K562 (cell line): ENCODE data around the gene RIMS3. TPM values are rescaled to one million over a fixed set of nuclear protein-coding genes. Genes with fewer than 3 reads are reported as not detected.

Experiments used
- ADNP ChIP-seq: fragments of 200-800 bp; sonication (Bioruptor generic); IDR thresholded peaks from 2 replicates; pipeline ENCODE4 v1.6.1; 2016; ENCODE audit warnings: missing genetic modification characterization, missing compliant biosample characterization
- ATF1 ChIP-seq, 2 experiments: fragments of 450-650 bp in 1 of 2; IDR thresholded peaks; 2 replicates each; pipeline ENCODE4 v1.6.1; 2016; ENCODE audit warnings: missing compliant biosample characterization in 1 of 2, missing genetic modification characterization in 1 of 2
- BHLHE40 ChIP-seq: IDR thresholded peaks from 2 replicates; pipeline ENCODE4 v1.6.1; 2011; ENCODE audit warnings: low read length, improper control_type of control experiment
- EHMT2 ChIP-seq: fragments of 450-650 bp; IDR thresholded peaks from 2 replicates; pipeline ENCODE4 v1.6.1; 2018; ENCODE audit warnings: antibody characterized with exemption
- GABPB2 ChIP-seq: fragments of 250-450 bp; sonication (Bioruptor Pico); conservative IDR thresholded peaks from 2 replicates; pipeline ENCODE4 v1.5.1; 2021; ENCODE audit warnings: mild to moderate bottlenecking
- JUND ChIP-seq, 2 experiments: IDR thresholded peaks; 2 replicates in 1 of 2; 3 replicates in 1 of 2; pipeline ENCODE4 v1.6.1; 2011; ENCODE audit warnings: borderline replicate concordance in 2 of 2, low read depth in 2 of 2, low read length in 2 of 2, improper control_type of control experiment in 1 of 2, missing biosample characterization in 1 of 2, missing genetic modification characterization in 1 of 2, missing genetic modification reagents in 1 of 2
- KAT8 ChIP-seq: fragments of 450-650 bp; IDR thresholded peaks from 2 replicates; pipeline ENCODE4 v1.6.1; 2016; ENCODE audit warnings: low read depth, mild to moderate bottlenecking
- MYC ChIP-seq, 2 experiments: fragments of 250-450 bp in 1 of 2; sonication (Bioruptor Pico) in 1 of 2; IDR thresholded peaks; 2 replicates each; pipeline versions ENCODE4 v1.5.1 to v1.6.1; 2012 to 2021; ENCODE audit warnings: low read depth in 2 of 2, borderline replicate concordance in 1 of 2, improper control_type of control experiment in 1 of 2, low read length in 1 of 2, mild to moderate bottlenecking in 1 of 2, moderate library complexity in 1 of 2
- NCOA6 ChIP-seq: fragments of 450-650 bp; IDR thresholded peaks from 2 replicates; pipeline ENCODE4 v1.6.1; 2017; ENCODE audit warnings: mild to moderate bottlenecking
- OTX1 ChIP-seq: fragments of 450-650 bp; formaldehyde crosslinking; IDR thresholded peaks from 2 replicates; pipeline ENCODE4 v1.4.0; 2022; ENCODE audit warnings: mild to moderate bottlenecking
- PURB ChIP-seq: sonication (generic); formaldehyde crosslinking; IDR thresholded peaks from 2 replicates; pipeline ENCODE4 v1.9.0; 2021; ENCODE audit warnings: low read depth, mild to moderate bottlenecking, missing genetic modification reagents
- RAD21 ChIP-seq, 2 experiments: fragments of 250-450 bp in 1 of 2; fragments of 450-650 bp in 1 of 2; sonication (Bioruptor Pico) in 1 of 2; formaldehyde crosslinking in 1 of 2; IDR thresholded peaks in 1 of 2; conservative IDR thresholded peaks in 1 of 2; 2 replicates each; pipeline versions ENCODE4 v1.4.0 to v1.8.0; 2020 to 2022; ENCODE audit warnings: mild to moderate bottlenecking in 2 of 2, moderate library complexity in 1 of 2
- SIN3A ChIP-seq, 2 experiments: fragments of 150-350 bp in 1 of 2; IDR thresholded peaks; 2 replicates each; pipeline ENCODE4 v1.6.1; 2011 to 2016; ENCODE audit warnings: borderline replicate concordance in 2 of 2, low read depth in 2 of 2, low read length in 2 of 2, mild to moderate bottlenecking in 2 of 2, moderate library complexity in 2 of 2; ENCODE audit not compliant: control insufficient read depth in 1 of 2
- TBL1XR1 ChIP-seq, 2 experiments: IDR thresholded peaks; 2 replicates each; pipeline ENCODE4 v1.6.1; 2012; ENCODE audit warnings: improper control_type of control experiment in 2 of 2, low read length in 2 of 2, mild to moderate bottlenecking in 1 of 2
- TCF7L2 ChIP-seq: fragments of 150-350 bp; IDR thresholded peaks from 2 replicates; pipeline ENCODE4 v1.6.1; 2016; ENCODE audit warnings: low read depth, mild to moderate bottlenecking, low read length, moderate library complexity
- ZKSCAN3 ChIP-seq: fragments of 250-450 bp; sonication (Bioruptor Pico); IDR thresholded peaks from 2 replicates; pipeline ENCODE4 v1.4.0; 2020
- ZNF354B ChIP-seq: fragments of 250-450 bp; sonication (Bioruptor Pico); IDR thresholded peaks from 2 replicates; pipeline ENCODE4 v1.4.0; 2020
- polyA plus RNA-seq, 8 experiments: library from polyadenylated mRNA; depleted of rRNA in 4 of 8; stranded (reverse) in 5 of 8; unstranded in 3 of 8; fragments of >200 nt; fragmentation: Nextera tagmentation in 2 of 8; fragmentation: Illumina TruSeq in 1 of 8; extraction: Ambion mirVana in 2 of 8; extraction: Trizol in 1 of 8; gene quantifications; 2 replicates each; pipeline versions ENCODE4 v1.2.1 to v1.2.3, GENCODE V29; 2011 to 2014; ENCODE audit warnings: inconsistent platforms in 1 of 8, missing spikeins in 1 of 8
- total RNA-seq, 7 experiments: library from RNA; depleted of rRNA in 6 of 7; stranded (reverse); fragments of >200 nt in 6 of 7; fragmentation: Illumina TruSeq in 2 of 7; extraction: Trizol in 2 of 7; gene quantifications; 2 replicates each; pipeline versions ENCODE4 v1.2.1 to v1.2.3, GENCODE V29; 2011 to 2021; ENCODE audit warnings: low replicate concordance in 1 of 7
- TF ChIP-seq, protein P1 (sequence below): fragments of 450-650 bp; conservative IDR thresholded peaks from 2 replicates; pipeline ENCODE4 v1.6.1; 2016; ENCODE audit warnings: missing genetic modification characterization, low read depth, mild to moderate bottlenecking, control low read depth, missing compliant biosample characterization
- TF ChIP-seq, protein P2 (sequence below): fragments of 250-450 bp; sonication (Bioruptor Pico); IDR thresholded peaks from 2 replicates; pipeline ENCODE4 v1.8.0; 2022; ENCODE audit warnings: inconsistent platforms, mild to moderate bottlenecking, moderate library complexity, borderline replicate concordance
- TF ChIP-seq, protein P3 (sequence below): fragments of 250-450 bp; sonication (Bioruptor Pico); IDR thresholded peaks from 2 replicates; pipeline ENCODE4 v1.5.0; 2021

The RIMS3 gene
- total and polyA plus RNA-seq, 9 of the 15 experiments (the other 6 are each of a cell fraction or from before 2014, with no cell fraction given), result 0.06 to 1.2 (median 0.59) TPM

DNA sequence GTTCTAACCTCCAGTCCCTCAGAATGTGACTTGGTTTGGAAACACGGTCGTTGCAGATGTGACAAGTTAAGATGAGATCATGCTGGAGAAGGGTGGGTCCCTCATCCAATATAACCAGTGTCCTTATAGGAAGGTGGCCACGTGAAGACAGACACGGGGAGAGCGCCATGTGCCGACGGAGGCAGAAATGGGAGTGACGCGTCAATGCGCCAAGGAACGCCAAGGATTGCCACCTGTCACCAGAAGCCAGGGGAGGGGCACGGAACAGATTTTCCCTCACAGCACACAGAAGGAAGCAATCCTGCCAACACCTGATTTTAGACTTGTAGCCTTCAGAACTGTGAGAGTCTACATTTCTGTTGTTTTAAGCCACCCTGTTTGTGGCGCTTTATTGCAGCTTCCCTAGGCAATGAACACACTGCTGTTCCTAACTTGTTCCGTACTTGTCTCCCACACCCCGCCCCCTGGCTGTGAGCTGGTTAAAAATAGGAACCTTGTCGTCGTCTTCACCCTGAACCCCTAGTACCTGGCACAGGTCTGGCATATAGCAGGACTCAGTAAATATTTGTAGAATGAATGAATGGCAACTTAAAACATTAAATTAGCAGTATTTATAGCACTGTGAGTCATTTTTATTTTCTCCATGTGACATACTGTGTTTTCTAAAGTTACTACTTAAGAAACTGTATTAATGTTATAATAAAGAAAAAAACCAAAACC lies 14.2 kb downstream of the RIMS3 start (continued):
- TF ChIP-seq, protein P1, sequence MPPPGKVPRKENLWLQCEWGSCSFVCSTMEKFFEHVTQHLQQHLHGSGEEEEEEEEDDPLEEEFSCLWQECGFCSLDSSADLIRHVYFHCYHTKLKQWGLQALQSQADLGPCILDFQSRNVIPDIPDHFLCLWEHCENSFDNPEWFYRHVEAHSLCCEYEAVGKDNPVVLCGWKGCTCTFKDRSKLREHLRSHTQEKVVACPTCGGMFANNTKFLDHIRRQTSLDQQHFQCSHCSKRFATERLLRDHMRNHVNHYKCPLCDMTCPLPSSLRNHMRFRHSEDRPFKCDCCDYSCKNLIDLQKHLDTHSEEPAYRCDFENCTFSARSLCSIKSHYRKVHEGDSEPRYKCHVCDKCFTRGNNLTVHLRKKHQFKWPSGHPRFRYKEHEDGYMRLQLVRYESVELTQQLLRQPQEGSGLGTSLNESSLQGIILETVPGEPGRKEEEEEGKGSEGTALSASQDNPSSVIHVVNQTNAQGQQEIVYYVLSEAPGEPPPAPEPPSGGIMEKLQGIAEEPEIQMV (tag), result no peak
- TF ChIP-seq PURB (CRISPR knock-in tag), result no peak
- peak in 1 of 2 experiments; percentile 32; a peak in 2 of 4 replicates for TF ChIP-seq RAD21 (CRISPR knock-in tag; conservative IDR thresholded peaks at IDR 0.05 in 1 of 2, IDR thresholded peaks at IDR 0.05 in 1 of 2)
- no peak for TF ChIP-seq ATF1 (CRISPR knock-in tag; IDR thresholded peaks at IDR 0.05)
- 0 out of 2 replicates have a peak, but pooled peaks have one; percentile 37 for TF ChIP-seq ATF1 (tag; IDR thresholded peaks at IDR 0.05)
- no peak for TF ChIP-seq ZNF354B (CRISPR knock-in tag)
- TF ChIP-seq TCF7L2, result no peak
- TF ChIP-seq SIN3A (IDR thresholded peaks at IDR 0.05; ENCODE audit: borderline replicate concordance in 2 of 2, control insufficient read depth in 1 of 2, low read depth in 2 of 2, low read length in 2 of 2), result no peak
- TF ChIP-seq JUND (IDR thresholded peaks at IDR 0.05; ENCODE audit: borderline replicate concordance, low read depth, low read length), result no peak
- TF ChIP-seq JUND (tag; IDR thresholded peaks at IDR 0.05; ENCODE audit: borderline replicate concordance, low read depth, low read length), result peak; percentile 31; the same call in 1 of the 3 replicates
- no peak for TF ChIP-seq TBL1XR1 (IDR thresholded peaks at IDR 0.05; ENCODE audit: low read length in 2 of 2)
- TF ChIP-seq KAT8, result no peak
- TF ChIP-seq BHLHE40, result 0 out of 2 replicates have a peak, but pooled peaks have one; percentile 37
- TF ChIP-seq NCOA6, result no peak
- TF ChIP-seq GABPB2 (CRISPR knock-in tag), result no peak
- TF ChIP-seq ADNP (tag), result no peak
- TF ChIP-seq EHMT2, result 0 out of 2 replicates have a peak, but pooled peaks have one; percentile 7
- TF ChIP-seq, protein P2, sequence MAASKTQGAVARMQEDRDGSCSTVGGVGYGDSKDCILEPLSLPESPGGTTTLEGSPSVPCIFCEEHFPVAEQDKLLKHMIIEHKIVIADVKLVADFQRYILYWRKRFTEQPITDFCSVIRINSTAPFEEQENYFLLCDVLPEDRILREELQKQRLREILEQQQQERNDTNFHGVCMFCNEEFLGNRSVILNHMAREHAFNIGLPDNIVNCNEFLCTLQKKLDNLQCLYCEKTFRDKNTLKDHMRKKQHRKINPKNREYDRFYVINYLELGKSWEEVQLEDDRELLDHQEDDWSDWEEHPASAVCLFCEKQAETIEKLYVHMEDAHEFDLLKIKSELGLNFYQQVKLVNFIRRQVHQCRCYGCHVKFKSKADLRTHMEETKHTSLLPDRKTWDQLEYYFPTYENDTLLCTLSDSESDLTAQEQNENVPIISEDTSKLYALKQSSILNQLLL (CRISPR knock-in tag), result no peak
- TF ChIP-seq, protein P3, sequence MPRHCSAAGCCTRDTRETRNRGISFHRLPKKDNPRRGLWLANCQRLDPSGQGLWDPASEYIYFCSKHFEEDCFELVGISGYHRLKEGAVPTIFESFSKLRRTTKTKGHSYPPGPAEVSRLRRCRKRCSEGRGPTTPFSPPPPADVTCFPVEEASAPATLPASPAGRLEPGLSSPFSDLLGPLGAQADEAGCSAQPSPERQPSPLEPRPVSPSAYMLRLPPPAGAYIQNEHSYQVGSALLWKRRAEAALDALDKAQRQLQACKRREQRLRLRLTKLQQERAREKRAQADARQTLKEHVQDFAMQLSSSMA, result no peak
- no peak for TF ChIP-seq ZKSCAN3 (CRISPR knock-in tag)
- peak; percentile 44; the same call in 1 of the 2 replicates for TF ChIP-seq MYC (IDR thresholded peaks at IDR 0.05; ENCODE audit: low read depth, low read length)
- no peak for TF ChIP-seq MYC (CRISPR knock-in tag; IDR thresholded peaks at IDR 0.05; ENCODE audit: borderline replicate concordance, low read depth)
- no peak for TF ChIP-seq OTX1 (CRISPR knock-in tag)
